GM12892 (cell line): ENCODE results near the gene AQP5.

Source experiments
- POLR2A ChIP-seq: IDR thresholded peaks from 2 replicates; pipeline ENCODE4 v1.6.1; 2011; ENCODE audit warnings: low read depth, low read length, control low read depth
- POLR2AphosphoS5 ChIP-seq: IDR thresholded peaks from 2 replicates; pipeline ENCODE4 v1.6.1; 2011; ENCODE audit warnings: low read depth, low read length, control low read depth
- TAF1 ChIP-seq: IDR thresholded peaks from 2 replicates; pipeline ENCODE4 v1.6.1; 2011; ENCODE audit warnings: low read depth, mild to moderate bottlenecking, control low read depth, low read length, borderline replicate concordance

DNA sequence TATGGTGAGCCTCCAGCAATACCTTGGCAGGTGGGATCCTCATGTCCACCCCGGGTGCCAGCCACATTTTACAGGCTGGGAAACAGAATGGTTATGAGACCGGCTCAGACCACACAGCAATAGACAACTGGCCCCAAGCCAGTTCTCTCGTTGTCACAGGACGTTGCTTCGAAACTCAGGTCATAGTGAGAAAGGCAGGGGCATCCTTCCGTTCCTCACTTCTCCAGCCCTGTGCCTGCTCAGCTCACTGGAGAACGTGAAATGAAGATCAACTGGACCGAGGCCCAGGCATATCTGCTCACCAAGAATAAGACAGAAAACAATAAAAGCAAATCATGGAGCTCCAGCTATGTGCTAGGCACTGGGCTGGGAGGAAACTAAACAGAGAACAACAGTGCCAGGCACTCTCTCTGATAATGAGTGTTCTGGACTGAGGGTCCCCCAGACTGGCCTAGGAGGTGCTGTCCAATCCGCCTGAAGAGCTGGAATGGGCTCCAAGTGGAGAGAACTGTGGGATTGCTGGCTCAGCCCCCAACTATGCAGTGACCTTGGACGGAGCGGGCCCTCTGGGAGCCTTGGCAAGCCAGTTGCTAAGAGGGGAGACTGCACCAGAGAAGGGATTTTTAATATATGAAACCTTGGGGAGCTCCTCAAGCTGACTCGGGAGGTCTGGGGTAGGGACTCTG lies 39.2 kb upstream of the AQP5 start:
- no peak for TF ChIP-seq POLR2AphosphoS5
- no peak for TF ChIP-seq POLR2A
- no peak for TF ChIP-seq TAF1
